Activated CD4-positive, alpha-beta T cell treated with anti-CD3 and anti-CD28 coated beads, Interleukin-2, Interleukin-6, amounts not matched to agents 100 ng/mL and 50 ng/mL, durations not matched to agents 16 hours and 8 hours (primary cell): ENCODE data around the gene SOHLH2.

Source experiments
- DNase-seq: peaks from one replicate; pipeline ENCODE4 v3.0.0-alpha.2; 2020

Gene SOHLH2

GRCh38 chr13:36130552-36131221, 83.7 kb downstream of the SOHLH2 start:
- no peak for DNase-seq

GRCh38 chr13:36130193-36130551, 84.2 kb downstream of the SOHLH2 start:
- no peak for DNase-seq

DNA sequence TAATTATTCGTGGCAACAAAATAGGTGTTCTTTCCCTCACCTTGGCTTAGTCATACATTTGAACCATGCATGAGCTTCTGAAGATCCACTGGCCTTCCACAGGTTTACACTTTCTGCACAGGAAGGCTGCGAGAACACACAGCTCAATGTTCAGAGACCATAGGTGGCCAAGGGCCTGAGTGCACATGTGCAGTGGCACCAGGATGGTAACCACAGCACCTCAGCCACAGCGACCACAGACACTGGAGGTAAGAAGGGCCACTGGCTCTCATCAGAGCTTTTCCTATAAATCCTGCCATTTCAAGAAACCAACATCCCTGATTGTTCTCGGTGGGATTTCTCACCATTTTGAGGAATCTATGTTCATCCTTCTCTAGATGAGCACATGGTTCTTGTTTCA, 84.8 kb downstream of the SOHLH2 start:
- DNase-seq = no peak

DNA sequence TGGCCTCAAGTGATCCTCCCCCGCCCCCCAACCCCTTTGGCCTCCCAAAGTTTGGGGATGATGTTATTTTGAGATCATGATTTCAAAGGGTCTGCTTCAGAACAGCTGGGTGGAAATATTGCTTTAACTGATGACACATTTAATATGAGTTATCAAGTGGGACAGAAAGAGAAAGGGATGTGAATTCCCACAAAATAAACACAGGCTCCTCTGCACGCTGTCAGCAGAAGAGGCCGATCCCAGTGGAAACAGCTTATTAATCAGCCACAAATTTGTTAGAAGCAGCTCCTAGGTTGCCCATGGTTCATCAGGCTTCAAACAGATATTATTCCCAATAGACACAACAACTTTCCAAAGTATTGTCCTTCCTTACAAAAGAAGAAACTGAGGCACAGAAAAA, 87.9 kb downstream of the SOHLH2 start:
- no peak for DNase-seq

- DNase-seq = no peak
These were observed 88.5 kb downstream of the SOHLH2 start for GRCh38 chr13:36125841-36126240.

DNA sequence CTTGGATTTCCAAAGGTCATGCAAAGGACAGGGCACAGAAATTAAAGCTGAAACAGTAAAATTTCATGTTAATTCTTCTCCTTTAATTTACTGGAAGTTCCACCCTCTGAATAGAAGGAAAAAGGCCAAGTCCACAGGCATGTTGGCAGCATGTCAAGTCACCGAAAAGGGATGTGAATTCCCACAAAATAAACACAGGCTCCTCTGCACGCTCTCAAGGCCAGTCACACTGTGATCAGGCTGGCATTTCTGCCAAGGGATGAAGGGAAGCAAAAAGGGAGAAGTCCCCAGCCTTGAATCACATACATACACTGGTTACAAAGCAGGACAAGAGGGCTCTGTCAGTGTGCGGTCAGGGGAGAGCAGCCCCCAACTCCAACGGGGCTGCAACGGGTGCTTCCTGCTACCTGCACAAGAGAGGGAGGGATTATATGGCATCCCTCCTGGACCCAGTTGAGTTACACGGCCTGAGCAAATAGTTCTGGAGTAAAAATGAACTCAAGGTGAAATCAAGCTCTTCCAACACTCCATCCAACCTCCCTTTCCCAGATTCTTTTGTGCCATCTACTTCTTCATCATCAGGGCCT, 90.0 kb downstream of the SOHLH2 start:
- no peak for DNase-seq
